PFSK-1 (cell line): Measurements from ENCODE around the gene ZNF385C.
A peak's percentile ranks its signal among the peaks of the same experiment; 100 is the strongest.

ENCODE experiments used
- FOXP2 ChIP-seq: optimal IDR thresholded peaks from 2 replicates; pipeline ENCODE3; 2011; ENCODE audit warnings: borderline replicate concordance, control low read depth, inconsistent platforms; ENCODE audit not compliant: insufficient read depth; ENCODE audit errors: extremely low read length, extremely low read depth
- POLR2AphosphoS5 ChIP-seq: IDR thresholded peaks from 2 replicates; pipeline ENCODE4 v1.6.1; 2012; ENCODE audit warnings: low read depth, mild to moderate bottlenecking, control low read depth, low read length, moderate library complexity
- REST ChIP-seq, 2 experiments: IDR thresholded peaks; 2 replicates each; pipeline versions ENCODE4 v1.6.1 to v1.8.0; 2011 to 2012; ENCODE audit warnings: low read depth in 2 of 2, low read length in 2 of 2, control low read depth in 1 of 2, inconsistent platforms in 1 of 2, mild to moderate bottlenecking in 1 of 2, moderate library complexity in 1 of 2; ENCODE audit not compliant: insufficient read depth in 1 of 2
- SIN3A ChIP-seq: IDR thresholded peaks from 2 replicates; pipeline ENCODE4 v1.6.1; 2012; ENCODE audit warnings: mild to moderate bottlenecking, low read length, moderate library complexity, borderline replicate concordance; ENCODE audit not compliant: insufficient read depth
- TAF1 ChIP-seq: IDR thresholded peaks from 2 replicates; pipeline ENCODE4 v1.6.1; 2012; ENCODE audit warnings: low read length, control low read depth, borderline replicate concordance; ENCODE audit not compliant: insufficient read depth

Gene ZNF385C

GRCh38 chr17:42138749-42139492, 40.6 kb upstream of the ZNF385C start:
- TF ChIP-seq POLR2AphosphoS5: no peak
- no peak for TF ChIP-seq FOXP2
- TF ChIP-seq TAF1: no peak
- no peak for TF ChIP-seq SIN3A
- TF ChIP-seq REST (IDR thresholded peaks at IDR 0.05; ENCODE audit: insufficient read depth in 1 of 2, low read depth in 2 of 2, low read length in 2 of 2): no peak

- TF ChIP-seq TAF1 (no peak), POLR2AphosphoS5 (no peak), REST (IDR thresholded peaks at IDR 0.05; ENCODE audit: insufficient read depth in 1 of 2, low read depth in 2 of 2, low read length in 2 of 2) (no peak), FOXP2 (no peak), SIN3A (no peak)
Measured at GRCh38 chr17:42136654-42137051, 38.4 kb upstream of the ZNF385C start.

GRCh38 chr17:42135664-42136653, 37.7 kb upstream of the ZNF385C start:
- TF ChIP-seq TAF1 (no peak), FOXP2 (peak; percentile 77), SIN3A (peak; percentile 58; the same call in 1 of the 2 replicates), REST (IDR thresholded peaks at IDR 0.05; ENCODE audit: insufficient read depth in 1 of 2, low read depth in 2 of 2, low read length in 2 of 2) (no peak), POLR2AphosphoS5 (no peak)

GRCh38 chr17:42135151-42135550, 36.9 kb upstream of the ZNF385C start:
- TF ChIP-seq TAF1 (no peak), POLR2AphosphoS5 (no peak), REST (IDR thresholded peaks at IDR 0.05; ENCODE audit: insufficient read depth in 1 of 2, low read depth in 2 of 2, low read length in 2 of 2) (no peak), FOXP2 (no peak), SIN3A (no peak)
